Neuron (in vitro differentiated cells): ENCODE results near the gene LHFPL6.

Source experiments
- H2AFZ ChIP-seq: one replicate; pipeline ENCODE4 v1.6.1; 2013; ENCODE audit warnings: low read depth, mild to moderate bottlenecking, inconsistent platforms, low read length, moderate library complexity
- H3K27me3 ChIP-seq: one replicate; pipeline ENCODE4 v1.6.1; 2013; ENCODE audit warnings: low read length; ENCODE audit not compliant: insufficient read depth
- H3K36me3 ChIP-seq: one replicate; pipeline ENCODE4 v1.6.1; 2013; ENCODE audit warnings: low read length; ENCODE audit not compliant: insufficient read depth
- H3K4me1 ChIP-seq: one replicate; pipeline ENCODE4 v1.6.1; 2013; ENCODE audit warnings: low read length; ENCODE audit not compliant: insufficient read depth
- H3K4me3 ChIP-seq: 2 replicates; pipeline ENCODE4 v1.5.1; 2013; ENCODE audit warnings: mild to moderate bottlenecking, low read length, moderate library complexity
- H3K9me3 ChIP-seq: one replicate; pipeline ENCODE4 v1.6.1; 2013; ENCODE audit warnings: low read length

The LHFPL6 gene

GRCh38 chr13:39371706-39372105 lies 231.3 kb downstream of the LHFPL6 start:
- Histone ChIP-seq H2AFZ (no peak overlapping the region), H3K36me3 (no peaks in the 10 kb centered on the region), H3K4me3 (no peak overlapping the region), H3K4me1 (peaks cover 10% of the 10 kb centered on the region), H3K27me3 (no peaks in the 10 kb centered on the region), H3K9me3 (peaks cover 2% of the 10 kb centered on the region)

GRCh38 chr13:39370554-39370953 lies 232.4 kb downstream of the LHFPL6 start:
- Histone ChIP-seq H3K9me3 (peaks cover 2% of the 10 kb centered on the region), H3K4me1 (peaks cover 10% of the 10 kb centered on the region), H2AFZ (no peak overlapping the region), H3K36me3 (peaks cover under 1% of the 10 kb centered on the region), H3K27me3 (no peaks in the 10 kb centered on the region), H3K4me3 (no peak overlapping the region)

- H3K4me1 ChIP-seq = peaks cover 10% of the 10 kb centered on the region
These were observed 232.9 kb downstream of the LHFPL6 start for GRCh38 chr13:39370048-39370447.

GRCh38 chr13:39369161-39369890 lies 233.7 kb downstream of the LHFPL6 start:
- Histone ChIP-seq H3K9me3 (no peaks in the 10 kb centered on the region), H2AFZ (no peak overlapping the region), H3K4me1 (peaks cover 10% of the 10 kb centered on the region), H3K36me3 (peaks cover 2% of the 10 kb centered on the region), H3K27me3 (no peaks in the 10 kb centered on the region), H3K4me3 (no peak overlapping the region)

More at GRCh38 chr13:39370048-39370447, 232.9 kb downstream of the LHFPL6 start:
- H2AFZ ChIP-seq = no peak overlapping the region
- no peak overlapping the region for H3K4me3 ChIP-seq
- no peaks in the 10 kb centered on the region for H3K27me3 ChIP-seq
- peaks cover 1% of the 10 kb centered on the region for H3K9me3 ChIP-seq
- peaks cover 2% of the 10 kb centered on the region for H3K36me3 ChIP-seq

GRCh38 chr13:39365879-39366278 lies 237.1 kb downstream of the LHFPL6 start:
- peaks cover 6% of the 10 kb centered on the region for H3K36me3 ChIP-seq
- no peak overlapping the region for H2AFZ ChIP-seq
- H3K9me3 ChIP-seq = no peaks in the 10 kb centered on the region
- H3K4me1 ChIP-seq = no peaks in the 10 kb centered on the region
- no peak overlapping the region for H3K4me3 ChIP-seq
- no peaks in the 10 kb centered on the region for H3K27me3 ChIP-seq

GRCh38 chr13:39364947-39365468 lies 238.0 kb downstream of the LHFPL6 start:
- no peaks in the 10 kb centered on the region for H3K9me3 ChIP-seq

GRCh38 chr13:39363382-39363772 lies 239.6 kb downstream of the LHFPL6 start:
- H3K4me1 ChIP-seq = no peaks in the 10 kb centered on the region
- no peak overlapping the region for H2AFZ ChIP-seq
- H3K9me3 ChIP-seq = peaks cover 4% of the 10 kb centered on the region
- no peaks in the 10 kb centered on the region for H3K27me3 ChIP-seq
- peaks cover 6% of the 10 kb centered on the region for H3K36me3 ChIP-seq
- H3K4me3 ChIP-seq = no peak overlapping the region

More at GRCh38 chr13:39364947-39365468, 238.0 kb downstream of the LHFPL6 start:
- no peak overlapping the region for H2AFZ ChIP-seq
- no peak overlapping the region for H3K4me3 ChIP-seq
- H3K4me1 ChIP-seq = no peaks in the 10 kb centered on the region
- H3K36me3 ChIP-seq = peaks cover 6% of the 10 kb centered on the region
- no peaks in the 10 kb centered on the region for H3K27me3 ChIP-seq

GRCh38 chr13:39362652-39363381 lies 240.2 kb downstream of the LHFPL6 start:
- Histone ChIP-seq H2AFZ (no peak overlapping the region), H3K27me3 (no peaks in the 10 kb centered on the region), H3K4me1 (no peaks in the 10 kb centered on the region), H3K4me3 (no peak overlapping the region), H3K36me3 (peaks cover 6% of the 10 kb centered on the region), H3K9me3 (peaks cover 6% of the 10 kb centered on the region)

GRCh38 chr13:39353988-39354387 lies 249.0 kb downstream of the LHFPL6 start:
- Histone ChIP-seq H3K36me3 (no peaks in the 10 kb centered on the region), H2AFZ (no peak overlapping the region), H3K4me1 (peaks cover 18% of the 10 kb centered on the region), H3K27me3 (no peaks in the 10 kb centered on the region), H3K4me3 (no peak overlapping the region), H3K9me3 (peaks cover 12% of the 10 kb centered on the region)

- H3K4me1 ChIP-seq = peaks cover 28% of the 10 kb centered on the region
- no peak overlapping the region for H2AFZ ChIP-seq
- no peaks in the 10 kb centered on the region for H3K36me3 ChIP-seq
- no peaks in the 10 kb centered on the region for H3K27me3 ChIP-seq
- no peak overlapping the region for H3K4me3 ChIP-seq
- peaks cover 3% of the 10 kb centered on the region for H3K9me3 ChIP-seq
These were observed 252.5 kb downstream of the LHFPL6 start for GRCh38 chr13:39350461-39350881.

GRCh38 chr13:39349391-39349960 lies 253.5 kb downstream of the LHFPL6 start:
- Histone ChIP-seq H3K4me1 (peaks cover 28% of the 10 kb centered on the region), H3K9me3 (no peaks in the 10 kb centered on the region), H2AFZ (no peak overlapping the region), H3K4me3 (no peak overlapping the region), H3K36me3 (no peaks in the 10 kb centered on the region), H3K27me3 (no peaks in the 10 kb centered on the region)

- H3K4me1 ChIP-seq = peaks cover 28% of the 10 kb centered on the region
- no peak overlapping the region for H2AFZ ChIP-seq
- peaks cover 10% of the 10 kb centered on the region for H3K36me3 ChIP-seq
- peaks cover 1% of the 10 kb centered on the region for H3K9me3 ChIP-seq
- no peaks in the 10 kb centered on the region for H3K27me3 ChIP-seq
- no peak overlapping the region for H3K4me3 ChIP-seq
These were observed 254.8 kb downstream of the LHFPL6 start for GRCh38 chr13:39347926-39348901.
